Glomerular endothelial cell (primary cell): ENCODE measurements around the gene SPOP. TPM values are rescaled to one million over a fixed set of nuclear protein-coding genes. Genes with fewer than 3 reads are reported as not detected.
"Not testable (repeated sequence)": the region's sequence is repeated elsewhere in the genome, so short reads cannot be mapped to it uniquely, and the experiment has no call there.

Experiments
- DNase-seq: peaks from one replicate; pipeline ENCODE4 v3.0.0-alpha.2; 2011; ENCODE audit warnings: low read depth, low spot score; ENCODE audit errors: extremely low read depth
- total RNA-seq: library from RNA; depleted of rRNA; stranded (reverse); fragments of >200 nt; gene quantifications from 2 replicates; pipeline ENCODE4 v1.2.3, GENCODE V29; 2015

Gene SPOP
- total RNA-seq, 1 donor from 2014 or later = 48.1 TPM

GRCh38 chr17:49696233-49696761 lies 18.4 kb upstream of the SPOP start:
- no peak for DNase-seq

- no peak for DNase-seq
These were observed 17.9 kb upstream of the SPOP start for GRCh38 chr17:49695698-49696232.

GRCh38 chr17:49694847-49695697 lies 17.2 kb upstream of the SPOP start:
- DNase-seq = no peak

- no peak for DNase-seq
These were observed 14.9 kb upstream of the SPOP start for GRCh38 chr17:49692751-49693150.

- DNase-seq = no peak
These were observed 13.8 kb upstream of the SPOP start for GRCh38 chr17:49691677-49692191.

- DNase-seq = no peak
These were observed 13.3 kb upstream of the SPOP start for GRCh38 chr17:49691086-49691676.

GRCh38 chr17:49690256-49690655 lies 12.4 kb upstream of the SPOP start:
- DNase-seq = no peak

GRCh38 chr17:49688848-49689247 lies 11.0 kb upstream of the SPOP start:
- no peak for DNase-seq

GRCh38 chr17:49687878-49688491 lies 10.1 kb upstream of the SPOP start:
- DNase-seq = peak; percentile 82

GRCh38 chr17:49681106-49681979 lies 3.4 kb upstream of the SPOP start:
- DNase-seq = no peak

- no peak for DNase-seq
These were observed 2.4 kb upstream of the SPOP start for GRCh38 chr17:49680314-49680713.

- peak; percentile 57 for DNase-seq
These were observed 564 bp downstream of the SPOP start for GRCh38 chr17:49677134-49677932.

- no peak for DNase-seq
These were observed 1.5 kb downstream of the SPOP start for GRCh38 chr17:49676276-49676868.

GRCh38 chr17:49674507-49674906 lies 3.4 kb downstream of the SPOP start:
- DNase-seq = no peak

- not testable (repeated sequence) for DNase-seq
These were observed 4.2 kb downstream of the SPOP start for GRCh38 chr17:49673679-49674078.

GRCh38 chr17:49670641-49671040 lies 7.3 kb downstream of the SPOP start:
- no peak for DNase-seq

GRCh38 chr17:49670002-49670401 lies 7.9 kb downstream of the SPOP start:
- peak; percentile 58 for DNase-seq

GRCh38 chr17:49667854-49668253 lies 10.0 kb downstream of the SPOP start:
- no peak for DNase-seq

GRCh38 chr17:49664706-49665211 lies 13.1 kb downstream of the SPOP start:
- no peak for DNase-seq
